Astrocyte of the spinal cord (primary cell): ENCODE data around the gene CHTF8.
"Not testable (repeated sequence)": the region's sequence is repeated elsewhere in the genome, so short reads cannot be mapped to it uniquely, and the experiment has no call there.

Source experiments
- DNase-seq: peaks from one replicate; pipeline ENCODE4 v3.0.0; 2011; ENCODE audit warnings: low read depth, low spot score
- H3K4me3 ChIP-seq: 2 replicates; pipeline ENCODE4 v1.5.1; 2011; ENCODE audit warnings: low read depth, mild to moderate bottlenecking, low read length, moderate library complexity
- in situ Hi-C: cut with HindIII; loops from 2 replicates; pipeline ENCODE4 v1.10.0; 2017; ENCODE audit warnings: low sequenced_read_pairs
- TF ChIP-seq, protein P1 (sequence below): IDR thresholded peaks from 2 replicates; pipeline ENCODE4 v1.5.1; 2012; ENCODE audit warnings: low read depth, mild to moderate bottlenecking, low read length, inconsistent platforms

CHTF8 gene

DNA sequence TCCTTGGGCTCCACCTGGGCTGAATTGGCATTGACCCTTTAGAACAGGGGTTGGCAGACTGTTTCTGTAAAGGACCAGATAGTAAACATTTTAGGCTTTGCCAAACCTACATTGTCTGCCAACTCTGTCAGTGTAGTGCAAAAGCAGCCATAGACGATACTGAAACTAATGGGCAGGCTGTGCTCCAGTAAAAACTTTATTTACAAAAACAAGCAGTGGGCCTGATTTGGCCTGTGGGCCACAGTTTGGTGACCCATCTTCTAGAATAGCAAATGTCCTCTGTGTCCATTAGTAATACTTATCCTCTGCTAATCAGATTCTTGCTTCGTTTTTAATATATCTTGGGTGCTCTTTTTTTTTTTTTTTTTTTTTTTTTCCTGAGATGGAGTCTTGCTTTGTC lies 6.2 kb upstream of the CHTF8 start:
- TF ChIP-seq, protein P1, sequence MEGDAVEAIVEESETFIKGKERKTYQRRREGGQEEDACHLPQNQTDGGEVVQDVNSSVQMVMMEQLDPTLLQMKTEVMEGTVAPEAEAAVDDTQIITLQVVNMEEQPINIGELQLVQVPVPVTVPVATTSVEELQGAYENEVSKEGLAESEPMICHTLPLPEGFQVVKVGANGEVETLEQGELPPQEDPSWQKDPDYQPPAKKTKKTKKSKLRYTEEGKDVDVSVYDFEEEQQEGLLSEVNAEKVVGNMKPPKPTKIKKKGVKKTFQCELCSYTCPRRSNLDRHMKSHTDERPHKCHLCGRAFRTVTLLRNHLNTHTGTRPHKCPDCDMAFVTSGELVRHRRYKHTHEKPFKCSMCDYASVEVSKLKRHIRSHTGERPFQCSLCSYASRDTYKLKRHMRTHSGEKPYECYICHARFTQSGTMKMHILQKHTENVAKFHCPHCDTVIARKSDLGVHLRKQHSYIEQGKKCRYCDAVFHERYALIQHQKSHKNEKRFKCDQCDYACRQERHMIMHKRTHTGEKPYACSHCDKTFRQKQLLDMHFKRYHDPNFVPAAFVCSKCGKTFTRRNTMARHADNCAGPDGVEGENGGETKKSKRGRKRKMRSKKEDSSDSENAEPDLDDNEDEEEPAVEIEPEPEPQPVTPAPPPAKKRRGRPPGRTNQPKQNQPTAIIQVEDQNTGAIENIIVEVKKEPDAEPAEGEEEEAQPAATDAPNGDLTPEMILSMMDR, result no peak
- in situ Hi-C loops, result no loop called here
- H3K4me3 ChIP-seq, result no peak overlapping the region
- no peak for DNase-seq

DNA sequence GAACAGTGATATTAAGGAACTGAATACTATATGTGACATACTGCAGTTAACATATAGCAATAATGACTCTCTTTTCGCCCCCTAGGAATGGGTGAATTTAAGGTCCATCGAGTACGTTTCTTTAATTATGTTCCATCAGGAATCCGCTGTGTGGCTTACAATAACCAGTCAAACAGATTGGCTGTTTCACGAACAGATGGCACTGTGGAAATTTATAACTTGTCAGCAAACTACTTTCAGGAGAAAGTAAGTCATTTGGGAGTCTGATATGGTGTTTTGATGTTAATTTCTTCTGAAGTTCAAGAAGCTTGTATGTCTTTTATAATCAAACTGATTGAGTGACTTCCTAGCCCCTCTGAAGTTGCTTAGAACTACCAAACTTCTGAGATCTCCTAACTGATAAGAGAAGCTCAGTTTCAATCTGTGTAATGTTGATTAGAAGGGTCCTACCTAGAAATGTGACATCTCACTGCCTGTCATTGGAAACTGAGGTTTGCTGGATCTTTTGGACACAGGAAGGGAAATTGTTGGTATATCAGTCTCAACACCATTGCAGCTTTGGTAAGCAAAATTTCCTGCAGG lies 1.1 kb upstream of the CHTF8 start:
- in situ Hi-C loops, result no loop called here
- peak overlapping the region; percentile 99 for H3K4me3 ChIP-seq
- DNase-seq, result no peak
- TF ChIP-seq, protein P1, result no peak

DNA sequence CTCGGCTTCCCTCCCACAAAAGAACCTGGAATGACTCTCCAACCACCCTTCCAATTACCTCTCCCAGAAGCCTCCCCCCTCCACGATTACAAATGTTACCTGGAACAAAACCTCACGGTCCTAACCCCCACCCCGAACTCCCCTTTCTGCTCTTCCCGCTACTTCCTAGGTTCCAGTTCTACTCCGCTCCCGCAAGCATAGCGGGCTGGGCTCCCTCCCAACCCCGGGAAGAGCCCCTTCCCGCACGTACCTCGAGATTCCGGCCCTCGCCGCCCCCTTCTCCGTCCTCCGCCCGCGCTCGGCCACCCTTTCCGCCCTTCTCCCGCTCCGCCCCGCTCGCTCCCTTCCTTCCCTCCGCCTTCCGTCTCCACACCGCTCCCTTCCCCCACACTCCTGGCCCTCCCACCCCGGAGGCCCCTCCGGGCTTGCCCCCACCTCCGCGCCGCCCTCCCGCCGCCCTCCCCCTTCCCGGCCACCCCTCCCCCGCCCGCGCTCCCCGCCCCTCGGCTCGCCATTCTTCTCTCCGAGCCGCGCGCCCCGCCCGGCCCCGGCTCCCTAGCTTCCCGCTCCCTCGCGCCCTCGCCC lies 457 bp downstream of the CHTF8 start:
- DNase-seq, result peak; percentile 80
- TF ChIP-seq, protein P1, result no peak
- in situ Hi-C loops, result no loop called here
- peak overlapping the region; percentile 99 for H3K4me3 ChIP-seq

DNA sequence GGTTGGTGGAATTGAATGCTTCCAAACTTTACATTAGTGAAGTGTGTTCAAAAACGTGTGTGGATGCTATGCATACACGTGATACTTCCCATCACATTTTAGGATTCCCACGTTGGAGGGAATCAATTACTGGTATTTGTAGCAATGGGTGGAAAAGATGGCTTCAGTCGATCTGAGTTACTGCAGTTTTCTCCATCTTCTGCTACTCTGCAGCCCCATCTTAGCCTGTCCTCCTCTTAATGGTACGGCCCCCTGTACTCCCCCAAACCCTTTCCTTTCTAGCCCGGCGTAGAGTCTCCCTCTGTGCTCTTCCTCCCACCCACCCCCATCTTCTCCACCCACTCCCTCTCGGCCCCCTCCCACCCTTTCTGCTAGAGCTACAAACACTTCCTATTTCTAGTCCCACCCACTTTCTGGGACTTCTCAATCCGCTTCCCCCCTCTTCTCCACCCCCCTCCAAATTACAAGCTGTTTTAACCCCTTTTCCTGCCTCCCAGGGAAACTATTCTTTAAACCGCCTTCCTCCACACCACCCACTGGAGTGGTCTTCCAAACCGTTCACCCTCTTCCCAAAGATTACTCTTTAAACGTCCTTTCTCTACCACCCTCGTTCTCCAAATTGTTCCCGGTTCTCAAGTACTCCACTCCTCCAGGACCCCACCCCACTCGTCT lies 1.1 kb downstream of the CHTF8 start:
- TF ChIP-seq, protein P1, result no peak
- in situ Hi-C loops, result no loop called here
- DNase-seq, result peak; percentile 30

DNA sequence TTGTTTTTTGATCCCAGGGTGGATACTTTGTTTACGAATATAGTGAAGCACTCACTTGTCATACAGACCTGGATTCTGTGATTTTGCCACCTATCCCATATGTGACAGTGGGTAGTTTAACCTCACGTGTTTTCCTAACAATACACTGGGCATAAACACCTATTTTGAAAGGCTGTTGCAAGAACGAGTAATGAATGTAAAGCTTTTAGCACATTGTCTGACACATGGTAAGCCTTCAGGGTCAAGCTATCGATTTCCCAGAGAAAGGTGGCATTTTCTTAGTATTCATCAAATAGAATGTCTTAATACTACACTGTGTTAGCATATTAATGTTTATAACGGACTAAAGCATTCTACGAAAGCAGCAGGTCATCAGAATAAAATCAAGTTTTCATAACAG lies 1.9 kb downstream of the CHTF8 start:
- in situ Hi-C loops, result no loop called here
- TF ChIP-seq, protein P1, result no peak
- DNase-seq, result no peak
- no peak overlapping the region for H3K4me3 ChIP-seq

More for the DNA sequence above, 1.1 kb downstream of the CHTF8 start:
- H3K4me3 ChIP-seq, result peak overlapping the region; percentile 99

DNA sequence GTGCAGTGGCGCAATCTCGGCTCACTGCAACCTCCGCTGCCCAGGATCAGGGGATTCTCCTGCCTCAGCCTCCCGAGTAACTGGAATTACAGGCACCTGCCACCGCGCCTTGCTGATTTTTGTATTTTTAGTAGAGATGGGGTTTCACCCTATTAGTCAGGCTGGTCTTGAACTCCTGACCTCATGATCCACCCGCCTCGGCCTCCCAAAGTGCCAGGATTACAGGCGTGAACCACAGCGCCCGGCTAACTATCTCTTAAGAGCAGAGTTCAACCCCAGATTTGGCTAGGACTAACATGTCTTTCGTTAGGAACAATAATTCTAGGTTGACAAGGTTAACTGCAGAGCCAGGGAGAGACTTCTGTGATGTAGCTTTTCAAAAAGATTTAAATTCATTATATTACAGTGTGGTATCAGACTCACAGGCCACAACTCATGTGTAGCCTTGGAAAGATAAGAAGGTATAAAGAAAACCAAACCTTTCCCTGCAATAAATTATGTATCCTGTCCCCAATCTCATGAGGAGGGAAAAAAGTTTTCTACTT lies 4.3 kb downstream of the CHTF8 start:
- TF ChIP-seq, protein P1, result no peak
- in situ Hi-C loops, result no loop called here
- DNase-seq, result no peak
- no peak overlapping the region for H3K4me3 ChIP-seq

DNA sequence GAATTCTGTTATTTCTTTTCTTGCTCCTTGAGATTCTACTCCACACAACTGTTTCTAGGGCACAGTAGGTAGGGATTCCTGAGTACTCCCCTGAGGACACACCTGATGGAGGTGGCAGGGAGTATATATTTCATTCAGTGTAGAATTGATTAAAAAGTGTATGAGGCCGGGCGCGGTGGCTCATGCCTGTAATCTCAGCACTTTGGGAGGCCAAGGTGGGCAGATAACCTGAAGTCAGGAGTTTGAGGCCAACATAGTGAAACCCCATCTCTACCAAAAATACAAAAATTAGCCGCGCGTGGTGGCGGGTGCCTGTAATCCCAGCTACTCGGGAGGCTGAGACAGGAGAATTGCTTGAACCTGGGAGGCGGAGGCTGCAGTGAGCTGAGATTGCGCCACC lies 5.6 kb downstream of the CHTF8 start:
- in situ Hi-C loops, DNase-seq, H3K4me3 ChIP-seq: not testable (repeated sequence)
